Measurements from ENCODE around the gene LCNL1. TPM values are rescaled to one million over a fixed set of nuclear protein-coding genes. Genes with fewer than 3 reads are reported as not detected.

LCNL1 gene
- total and polyA plus RNA-seq, 8 donors, result 0.19 to 0.25 TPM; not detected in 6

DNA sequence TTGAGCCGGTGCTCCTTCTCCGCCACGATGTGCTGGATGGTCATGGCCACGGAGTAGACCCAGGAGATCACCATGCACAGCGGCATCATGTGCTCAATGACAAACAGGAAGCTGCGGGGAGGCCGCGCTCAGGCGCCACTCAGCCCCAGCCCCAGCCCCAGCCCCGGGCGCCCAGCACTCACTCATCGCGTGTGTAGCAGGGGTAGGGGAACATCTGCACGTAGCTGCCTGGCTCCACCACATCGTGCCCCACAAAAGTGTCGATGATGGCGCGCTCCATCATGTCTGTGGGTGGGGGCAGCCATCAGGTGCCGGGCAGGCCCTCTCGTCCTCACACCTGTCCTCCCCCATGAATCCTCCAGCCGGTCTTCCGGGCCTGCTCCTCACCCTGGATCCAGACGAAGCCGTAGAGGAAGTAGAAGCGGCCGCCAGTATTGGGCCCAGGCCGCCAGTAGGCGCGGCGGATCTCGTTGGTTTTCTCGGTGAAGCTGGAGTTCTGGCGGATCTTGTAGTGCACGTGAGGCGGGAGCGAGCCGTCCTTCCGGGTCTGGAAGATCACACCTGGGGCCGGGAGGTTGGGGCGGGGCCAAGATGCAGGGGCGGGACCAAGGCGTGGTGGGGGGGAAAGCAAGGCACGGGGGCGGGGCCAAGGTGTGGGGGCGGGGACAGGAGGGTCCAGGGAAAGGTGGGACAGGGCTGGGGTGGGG lies 35.2 kb downstream of the LCNL1 start:
- TF ChIP-seq POLR2AphosphoS5 (IDR thresholded peaks at IDR 0.05), result no peak
- TF ChIP-seq, protein P1, sequence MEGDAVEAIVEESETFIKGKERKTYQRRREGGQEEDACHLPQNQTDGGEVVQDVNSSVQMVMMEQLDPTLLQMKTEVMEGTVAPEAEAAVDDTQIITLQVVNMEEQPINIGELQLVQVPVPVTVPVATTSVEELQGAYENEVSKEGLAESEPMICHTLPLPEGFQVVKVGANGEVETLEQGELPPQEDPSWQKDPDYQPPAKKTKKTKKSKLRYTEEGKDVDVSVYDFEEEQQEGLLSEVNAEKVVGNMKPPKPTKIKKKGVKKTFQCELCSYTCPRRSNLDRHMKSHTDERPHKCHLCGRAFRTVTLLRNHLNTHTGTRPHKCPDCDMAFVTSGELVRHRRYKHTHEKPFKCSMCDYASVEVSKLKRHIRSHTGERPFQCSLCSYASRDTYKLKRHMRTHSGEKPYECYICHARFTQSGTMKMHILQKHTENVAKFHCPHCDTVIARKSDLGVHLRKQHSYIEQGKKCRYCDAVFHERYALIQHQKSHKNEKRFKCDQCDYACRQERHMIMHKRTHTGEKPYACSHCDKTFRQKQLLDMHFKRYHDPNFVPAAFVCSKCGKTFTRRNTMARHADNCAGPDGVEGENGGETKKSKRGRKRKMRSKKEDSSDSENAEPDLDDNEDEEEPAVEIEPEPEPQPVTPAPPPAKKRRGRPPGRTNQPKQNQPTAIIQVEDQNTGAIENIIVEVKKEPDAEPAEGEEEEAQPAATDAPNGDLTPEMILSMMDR (IDR thresholded peaks at IDR 0.05), result no peak
- no peak for TF ChIP-seq EP300 (IDR thresholded peaks at IDR 0.05)
- no peak for TF ChIP-seq POLR2A (IDR thresholded peaks at IDR 0.05)
- Histone ChIP-seq H3K36me3 (peaks cover 24 to 84% (median 73%) of the 10 kb centered on the region in 4 donors), H3K9me3 (no peaks in the 10 kb centered on the region), H3K4me1 (peaks cover 0 to 8% (median 4%) of the 10 kb centered on the region in 4 donors), H3K4me3 (no peak overlapping the region), H3K27ac (no peak overlapping the region), H3K27me3 (no peaks in the 10 kb centered on the region)
- intact Hi-C loops (cut with DNase I; ENCODE audit: low total_unique reads), result no loop called here
- no peak for DNase-seq
- WGBS, 5 donors, result 88 to 95% (median 92%) methylated on average over 20 to 45 of the region's 45 CpGs

DNA sequence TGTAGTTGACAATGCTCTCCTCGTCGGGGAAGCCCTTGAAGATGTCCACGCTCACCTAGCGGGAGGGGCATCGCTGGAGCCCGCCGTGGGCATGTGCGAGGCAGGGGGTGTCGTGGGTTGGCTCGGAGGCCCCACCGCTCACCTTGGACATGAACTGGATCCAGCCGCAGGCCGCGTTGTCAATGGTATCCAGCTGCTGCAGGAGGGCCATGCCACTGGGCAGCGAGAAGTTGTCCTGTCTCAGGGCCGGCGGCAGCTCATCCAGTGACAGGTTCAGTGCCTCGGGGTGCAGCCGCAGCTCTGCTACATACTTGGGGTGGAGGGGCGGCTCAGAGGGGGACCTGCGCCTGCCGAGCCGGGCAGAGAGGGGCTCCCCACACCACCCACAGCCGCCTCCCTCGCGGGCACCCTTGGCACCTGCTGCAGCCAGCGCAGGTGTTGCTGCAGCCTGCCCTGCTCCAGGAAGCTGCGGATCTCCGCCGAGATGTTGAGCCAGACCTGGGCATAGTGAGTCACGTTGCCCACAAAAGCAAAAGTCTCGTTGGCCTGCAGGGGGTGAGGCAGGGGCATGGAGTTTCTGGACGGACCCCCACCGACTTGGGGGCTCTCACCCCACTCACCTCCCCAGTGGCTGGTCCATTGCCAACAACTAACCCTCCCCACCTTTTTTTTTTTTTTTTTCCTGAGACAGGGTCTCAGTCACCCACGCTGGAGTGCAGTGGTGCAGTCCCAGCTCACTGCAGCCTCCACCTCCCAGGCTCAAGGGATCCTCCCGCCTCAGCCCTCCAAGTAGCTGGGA lies 36.2 kb downstream of the LCNL1 start:
- H3K27me3 ChIP-seq, result no peaks in the 10 kb centered on the region
- WGBS, 5 donors, result 90 to 94% (median 93%) methylated on average over 33 to 36 of the region's 36 CpGs
- no peak overlapping the region for H3K27ac ChIP-seq
- no peak for DNase-seq
- H3K4me3 ChIP-seq, result no peak overlapping the region
- intact Hi-C loops (cut with DNase I; ENCODE audit: low total_unique reads), result no loop called here
- peaks cover 0 to 18% (median 9%) of the 10 kb centered on the region in 4 donors for H3K4me1 ChIP-seq
- TF ChIP-seq POLR2AphosphoS5 (IDR thresholded peaks at IDR 0.05), result no peak
- TF ChIP-seq, protein P1 (IDR thresholded peaks at IDR 0.05), result no peak
- no peak for TF ChIP-seq POLR2A (IDR thresholded peaks at IDR 0.05)
- no peak for TF ChIP-seq EP300 (IDR thresholded peaks at IDR 0.05)
- peaks cover 23 to 73% (median 63%) of the 10 kb centered on the region in 4 donors for H3K36me3 ChIP-seq
- H3K9me3 ChIP-seq, result no peaks in the 10 kb centered on the region

DNA sequence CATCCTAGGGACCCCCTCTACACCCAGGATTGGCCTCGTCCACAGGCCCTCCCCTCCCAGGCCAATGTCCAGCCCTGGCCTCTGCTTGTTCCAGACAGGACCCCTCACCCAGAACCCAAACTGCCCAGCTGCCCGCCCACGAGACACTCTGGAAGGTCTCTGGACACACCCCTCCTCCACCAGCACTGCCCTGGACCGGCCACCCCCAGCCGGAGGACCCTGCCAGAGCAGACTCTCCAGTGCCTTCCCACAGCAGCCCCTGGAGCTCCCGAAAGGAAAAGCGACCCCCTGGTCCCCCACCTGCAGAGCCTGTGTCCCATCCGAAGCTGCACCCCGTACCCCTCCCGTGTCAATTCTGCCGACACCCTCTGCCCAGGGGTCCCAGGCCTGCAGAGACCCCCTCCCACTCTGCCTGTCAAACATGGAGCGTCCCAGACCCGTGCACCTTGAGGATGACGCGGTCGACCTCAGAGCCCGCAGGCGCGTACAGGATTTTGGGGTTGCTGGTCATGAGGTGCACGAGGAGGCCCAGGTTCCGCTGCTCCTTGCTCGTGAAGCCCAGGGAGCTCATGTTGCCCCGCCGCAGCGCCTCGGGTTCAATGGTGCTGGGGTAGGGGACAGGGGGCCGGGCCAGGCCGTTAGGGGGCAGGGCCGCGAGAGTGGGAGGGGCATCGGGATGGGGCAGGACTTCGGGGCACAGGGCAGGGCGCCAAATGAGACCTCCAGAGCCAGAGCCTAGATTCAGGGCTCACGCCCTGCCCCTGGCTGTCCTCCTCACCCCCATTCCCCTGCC lies 37.3 kb downstream of the LCNL1 start:
- intact Hi-C loops (cut with DNase I; ENCODE audit: low total_unique reads), result loop anchor here (10.0 kb wide), 1 partner anchor 65 kb away; the partner anchor contains the start of gene LCN12
- H3K4me3 ChIP-seq, result no peak overlapping the region
- no peaks in the 10 kb centered on the region for H3K9me3 ChIP-seq
- peaks cover 19 to 62% (median 51%) of the 10 kb centered on the region in 4 donors for H3K36me3 ChIP-seq
- no peak overlapping the region for H3K27ac ChIP-seq
- no peaks in the 10 kb centered on the region for H3K27me3 ChIP-seq
- no peak for DNase-seq
- 91 to 97% (median 95%) methylated on average over 29 to 34 of the region's 34 CpGs for WGBS, 5 donors
- TF ChIP-seq, protein P1 (IDR thresholded peaks at IDR 0.05), result no peak
- TF ChIP-seq POLR2A (IDR thresholded peaks at IDR 0.05), result no peak
- no peak for TF ChIP-seq POLR2AphosphoS5 (IDR thresholded peaks at IDR 0.05)
- TF ChIP-seq EP300 (IDR thresholded peaks at IDR 0.05), result no peak
- peaks cover 0 to 29% (median 14%) of the 10 kb centered on the region in 4 donors for H3K4me1 ChIP-seq
